ENCODE measurements around the gene FADS2.

Gene FADS2

DNA sequence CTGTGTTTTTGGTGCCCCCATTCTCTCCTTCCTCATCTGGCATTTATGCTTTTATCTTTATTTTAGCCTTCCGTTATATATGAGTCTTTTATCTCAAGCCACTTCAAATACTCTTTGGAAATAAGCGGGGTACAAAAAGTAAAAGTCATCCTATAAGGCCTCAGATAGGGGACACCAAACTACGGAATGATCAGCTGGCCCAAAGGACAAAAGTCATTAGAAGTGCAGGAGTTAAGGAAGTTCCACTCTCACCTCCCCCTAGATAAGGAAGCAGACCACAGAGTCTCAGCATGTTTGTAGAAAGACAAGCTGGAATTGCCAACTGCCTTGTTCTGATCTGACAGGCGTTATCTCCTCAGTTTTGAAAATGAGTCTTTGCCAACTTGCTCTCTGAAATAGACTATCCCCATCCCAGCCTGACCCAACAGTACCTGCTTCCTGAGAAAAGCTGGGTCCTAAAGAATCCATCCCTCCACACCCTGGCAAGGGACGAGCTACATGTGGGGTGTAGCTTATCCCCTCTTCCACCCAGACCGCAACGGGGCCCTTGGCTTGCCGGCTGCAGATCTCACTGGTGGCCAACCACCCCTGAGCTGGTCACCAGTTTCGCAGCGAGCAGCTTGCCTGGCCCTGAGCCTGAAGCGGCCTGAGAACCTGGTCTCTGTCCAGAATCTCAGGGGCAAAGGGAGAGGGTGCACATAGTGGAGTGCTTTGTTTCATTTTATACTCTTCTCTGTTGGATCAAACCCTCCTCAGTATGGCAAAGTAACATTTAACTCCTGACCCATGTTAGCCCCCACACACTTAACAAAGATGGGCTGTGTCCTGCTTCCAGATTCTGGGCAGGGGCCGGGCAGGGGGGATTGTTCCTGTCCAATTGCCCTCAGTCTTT, 13.8 kb downstream of the FADS2 start:
- no peaks in the 10 kb centered on the region for H3K9me2 ChIP-seq (replicated peaks; ENCODE audit: control insufficient read depth, low read length)
- no peaks in the 10 kb centered on the region for H3K27me3 ChIP-seq (ENCODE audit: control insufficient read depth, low read length)
- H3K79me2 ChIP-seq (ENCODE audit: control insufficient read depth, low read length): peaks cover 57% of the 10 kb centered on the region
- TF ChIP-seq, protein P1, sequence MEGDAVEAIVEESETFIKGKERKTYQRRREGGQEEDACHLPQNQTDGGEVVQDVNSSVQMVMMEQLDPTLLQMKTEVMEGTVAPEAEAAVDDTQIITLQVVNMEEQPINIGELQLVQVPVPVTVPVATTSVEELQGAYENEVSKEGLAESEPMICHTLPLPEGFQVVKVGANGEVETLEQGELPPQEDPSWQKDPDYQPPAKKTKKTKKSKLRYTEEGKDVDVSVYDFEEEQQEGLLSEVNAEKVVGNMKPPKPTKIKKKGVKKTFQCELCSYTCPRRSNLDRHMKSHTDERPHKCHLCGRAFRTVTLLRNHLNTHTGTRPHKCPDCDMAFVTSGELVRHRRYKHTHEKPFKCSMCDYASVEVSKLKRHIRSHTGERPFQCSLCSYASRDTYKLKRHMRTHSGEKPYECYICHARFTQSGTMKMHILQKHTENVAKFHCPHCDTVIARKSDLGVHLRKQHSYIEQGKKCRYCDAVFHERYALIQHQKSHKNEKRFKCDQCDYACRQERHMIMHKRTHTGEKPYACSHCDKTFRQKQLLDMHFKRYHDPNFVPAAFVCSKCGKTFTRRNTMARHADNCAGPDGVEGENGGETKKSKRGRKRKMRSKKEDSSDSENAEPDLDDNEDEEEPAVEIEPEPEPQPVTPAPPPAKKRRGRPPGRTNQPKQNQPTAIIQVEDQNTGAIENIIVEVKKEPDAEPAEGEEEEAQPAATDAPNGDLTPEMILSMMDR (IDR thresholded peaks at IDR 0.05; ENCODE audit: low read depth, low read length, poor library complexity, severe bottlenecking): no peak
- TF ChIP-seq EZH2phosphoT487 (IDR thresholded peaks at IDR 0.05; ENCODE audit: borderline replicate concordance, low read length): no peak
- H3K4me3 ChIP-seq (ENCODE audit: low read length): no peak overlapping the region
- 0 out of 2 replicates have a peak, but pooled peaks cover 4% of the 10 kb centered on the region for H3F3A ChIP-seq (ENCODE audit: control insufficient read depth, insufficient read depth)
- no peaks in the 10 kb centered on the region for H3K4me1 ChIP-seq (ENCODE audit: control insufficient read depth, low read length)
- H3K27ac ChIP-seq (ENCODE audit: low read depth, low read length): no peak overlapping the region
- H3K4me2 ChIP-seq (ENCODE audit: low read length): no peak overlapping the region
- no peaks in the 10 kb centered on the region for H3K9me3 ChIP-seq (ENCODE audit: control insufficient read depth, insufficient read depth, low read length)
- peaks cover 95% of the 10 kb centered on the region for H3K36me3 ChIP-seq (ENCODE audit: control insufficient read depth, low read length)
- 0 out of 2 replicates have a peak, but pooled peaks cover 4% of the 10 kb centered on the region for H4K20me1 ChIP-seq (ENCODE audit: control insufficient read depth, insufficient read depth, low read depth, low read length)

DNA sequence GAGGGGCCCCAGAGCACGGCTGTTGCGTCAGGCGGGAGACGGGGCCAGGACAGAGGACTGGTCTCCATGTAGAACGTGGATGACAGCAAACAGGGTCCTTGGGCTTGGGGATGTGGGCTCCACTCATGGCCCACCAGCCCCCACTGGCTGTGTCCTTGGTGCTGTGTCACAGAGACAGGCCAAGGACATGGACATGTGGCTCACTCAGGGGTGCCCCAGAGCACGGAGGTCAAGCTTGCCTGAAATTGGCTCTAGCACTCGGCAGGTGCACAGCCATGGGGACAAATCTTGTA, 14.4 kb downstream of the FADS2 start:
- peaks cover 95% of the 10 kb centered on the region for H3K36me3 ChIP-seq (ENCODE audit: control insufficient read depth, low read length)
- H3K27ac ChIP-seq (ENCODE audit: low read depth, low read length): no peak overlapping the region
- no peak for TF ChIP-seq EZH2phosphoT487 (IDR thresholded peaks at IDR 0.05; ENCODE audit: borderline replicate concordance, low read length)
- TF ChIP-seq, protein P1 (IDR thresholded peaks at IDR 0.05; ENCODE audit: low read depth, low read length, poor library complexity, severe bottlenecking): no peak
- H3F3A ChIP-seq (ENCODE audit: control insufficient read depth, insufficient read depth): 0 out of 2 replicates have a peak, but pooled peaks cover 4% of the 10 kb centered on the region
- 0 out of 2 replicates have a peak, but pooled peaks cover 4% of the 10 kb centered on the region for H4K20me1 ChIP-seq (ENCODE audit: control insufficient read depth, insufficient read depth, low read depth, low read length)
- H3K9me3 ChIP-seq (ENCODE audit: control insufficient read depth, insufficient read depth, low read length): no peaks in the 10 kb centered on the region
- no peaks in the 10 kb centered on the region for H3K4me1 ChIP-seq (ENCODE audit: control insufficient read depth, low read length)
- no peak overlapping the region for H3K4me3 ChIP-seq (ENCODE audit: low read length)
- H3K9me2 ChIP-seq (replicated peaks; ENCODE audit: control insufficient read depth, low read length): no peaks in the 10 kb centered on the region
- H3K79me2 ChIP-seq (ENCODE audit: control insufficient read depth, low read length): peaks cover 54% of the 10 kb centered on the region
- H3K4me2 ChIP-seq (ENCODE audit: low read length): no peak overlapping the region
- no peaks in the 10 kb centered on the region for H3K27me3 ChIP-seq (ENCODE audit: control insufficient read depth, low read length)

- H3K79me2 ChIP-seq (ENCODE audit: control insufficient read depth, low read length): peaks cover 40% of the 10 kb centered on the region
- H3K36me3 ChIP-seq (ENCODE audit: control insufficient read depth, low read length): peaks cover 95% of the 10 kb centered on the region
- H3K4me2 ChIP-seq (ENCODE audit: low read length): no peak overlapping the region
- no peak overlapping the region for H3K27ac ChIP-seq (ENCODE audit: low read depth, low read length)
- H4K20me1 ChIP-seq (ENCODE audit: control insufficient read depth, insufficient read depth, low read depth, low read length): 0 out of 2 replicates have a peak, but pooled peaks cover 8% of the 10 kb centered on the region
- no peak overlapping the region for H3K4me3 ChIP-seq (ENCODE audit: low read length)
- H3K4me1 ChIP-seq (ENCODE audit: control insufficient read depth, low read length): no peaks in the 10 kb centered on the region
- H3K9me2 ChIP-seq (replicated peaks; ENCODE audit: control insufficient read depth, low read length): no peaks in the 10 kb centered on the region
- no peaks in the 10 kb centered on the region for H3K9me3 ChIP-seq (ENCODE audit: control insufficient read depth, insufficient read depth, low read length)
- TF ChIP-seq EZH2phosphoT487 (IDR thresholded peaks at IDR 0.05; ENCODE audit: borderline replicate concordance, low read length): no peak
- TF ChIP-seq, protein P1 (IDR thresholded peaks at IDR 0.05; ENCODE audit: low read depth, low read length, poor library complexity, severe bottlenecking): no peak
- 0 out of 2 replicates have a peak, but pooled peaks cover 4% of the 10 kb centered on the region for H3F3A ChIP-seq (ENCODE audit: control insufficient read depth, insufficient read depth)
- H3K27me3 ChIP-seq (ENCODE audit: control insufficient read depth, low read length): no peaks in the 10 kb centered on the region
Observed at GRCh38 chr11:61844909-61845565, 16.9 kb downstream of the FADS2 start.
